Prostate gland (tissue), 2 donors: ENCODE data around the gene DENND4A.

ENCODE experiments used
- POLR2A ChIP-seq: fragments of 450-650 bp; IDR thresholded peaks from one replicate; pipeline ENCODE4 v1.6.1; 2016; ENCODE audit warnings: antibody characterized with exemption, mild to moderate bottlenecking
- POLR2AphosphoS5 ChIP-seq: sonication (generic); formaldehyde crosslinking; IDR thresholded peaks from one replicate; pipeline ENCODE4 v1.6.1; 2017; ENCODE audit warnings: antibody characterized with exemption
- TF ChIP-seq, protein P1 (sequence below), 4 experiments: fragments of 200-600 bp in 2 of 4; fragments of 450-650 bp in 2 of 4; sonication (generic) in 2 of 4; IDR thresholded peaks; 1 replicate in 3 of 4; 2 replicates in 1 of 4; pipeline ENCODE4 v1.5.1; 2016 to 2019; ENCODE audit warnings: antibody characterized with exemption in 4 of 4, mild to moderate bottlenecking in 2 of 4, moderate library complexity in 2 of 4

DNA sequence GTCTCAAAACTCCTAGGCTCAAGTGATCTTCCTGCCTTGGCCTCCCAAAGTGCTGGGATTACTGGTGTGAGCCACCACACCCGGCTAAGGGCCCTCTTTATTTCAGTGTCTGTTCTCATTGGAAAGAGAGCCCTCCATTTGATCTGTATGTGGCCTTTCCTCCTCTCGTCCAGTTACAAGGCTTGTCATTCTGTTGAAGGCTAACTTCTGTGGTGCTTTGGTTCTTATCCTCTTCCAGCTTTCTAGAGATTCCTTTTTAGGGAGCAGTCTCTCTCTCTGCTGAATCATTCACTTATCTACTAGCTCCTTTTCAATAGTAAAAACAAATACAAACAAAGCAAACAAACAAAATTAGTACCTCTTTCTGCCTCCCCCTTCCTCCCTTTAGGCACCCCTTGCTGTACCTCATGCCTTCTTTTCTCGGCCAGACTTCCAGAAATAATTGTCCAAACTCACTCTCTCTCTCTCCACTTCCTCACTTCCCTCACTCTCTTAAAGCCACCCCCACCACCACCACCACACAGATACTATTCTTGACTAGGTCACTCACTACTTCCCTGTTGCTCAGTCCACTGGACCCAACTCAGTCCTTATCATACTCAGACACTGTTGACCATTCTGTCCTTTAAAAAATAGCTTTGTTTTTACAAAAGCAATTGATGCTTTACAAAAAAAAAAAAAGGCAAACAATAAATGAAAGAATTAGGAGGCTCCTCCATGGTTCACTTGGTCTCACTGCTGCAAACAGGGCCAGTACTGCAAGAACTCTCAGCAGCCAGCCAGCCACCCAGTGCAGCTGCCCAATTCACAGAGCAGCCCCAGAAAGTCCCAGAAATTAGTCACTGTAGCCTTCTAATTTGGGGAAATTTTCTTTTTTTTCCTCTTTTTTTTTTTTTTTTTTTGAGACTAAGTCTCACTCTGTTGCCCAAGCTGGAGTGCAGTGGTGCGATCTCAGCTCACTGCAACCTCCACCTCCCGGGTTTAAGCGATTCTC lies 45.5 kb upstream of the DENND4A start:
- TF ChIP-seq POLR2A (no peak), POLR2AphosphoS5 (no peak)
- TF ChIP-seq, protein P1, sequence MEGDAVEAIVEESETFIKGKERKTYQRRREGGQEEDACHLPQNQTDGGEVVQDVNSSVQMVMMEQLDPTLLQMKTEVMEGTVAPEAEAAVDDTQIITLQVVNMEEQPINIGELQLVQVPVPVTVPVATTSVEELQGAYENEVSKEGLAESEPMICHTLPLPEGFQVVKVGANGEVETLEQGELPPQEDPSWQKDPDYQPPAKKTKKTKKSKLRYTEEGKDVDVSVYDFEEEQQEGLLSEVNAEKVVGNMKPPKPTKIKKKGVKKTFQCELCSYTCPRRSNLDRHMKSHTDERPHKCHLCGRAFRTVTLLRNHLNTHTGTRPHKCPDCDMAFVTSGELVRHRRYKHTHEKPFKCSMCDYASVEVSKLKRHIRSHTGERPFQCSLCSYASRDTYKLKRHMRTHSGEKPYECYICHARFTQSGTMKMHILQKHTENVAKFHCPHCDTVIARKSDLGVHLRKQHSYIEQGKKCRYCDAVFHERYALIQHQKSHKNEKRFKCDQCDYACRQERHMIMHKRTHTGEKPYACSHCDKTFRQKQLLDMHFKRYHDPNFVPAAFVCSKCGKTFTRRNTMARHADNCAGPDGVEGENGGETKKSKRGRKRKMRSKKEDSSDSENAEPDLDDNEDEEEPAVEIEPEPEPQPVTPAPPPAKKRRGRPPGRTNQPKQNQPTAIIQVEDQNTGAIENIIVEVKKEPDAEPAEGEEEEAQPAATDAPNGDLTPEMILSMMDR (IDR thresholded peaks at IDR 0.05): no peak
